ENCODE data around the gene DDX23.
A peak's percentile ranks its signal among the peaks of the same experiment; 100 is the strongest.
"Not testable (repeated sequence)": the region's sequence is repeated elsewhere in the genome, so short reads cannot be mapped to it uniquely, and the experiment has no call there.

Gene DDX23

DNA sequence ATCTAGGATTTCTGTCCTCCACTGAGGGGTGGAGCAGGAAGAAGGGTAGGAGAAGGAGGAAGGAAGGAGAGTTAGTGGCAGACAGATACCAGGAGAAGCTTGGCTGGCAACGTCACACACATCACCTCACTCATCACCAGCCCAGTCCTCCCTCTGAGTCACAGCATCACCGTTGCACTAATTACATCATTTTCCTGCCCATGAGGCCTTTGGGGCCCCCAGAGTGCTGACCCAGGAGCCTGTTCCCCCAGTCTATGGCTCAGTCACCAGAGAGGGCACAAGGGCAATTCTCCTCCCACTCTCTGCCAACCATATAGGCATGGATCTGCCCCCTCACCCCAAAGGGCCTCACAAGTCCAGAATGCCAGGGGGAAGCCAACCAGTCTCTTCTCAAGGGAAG, 9.1 kb upstream of the DDX23 start:
- DNase-seq, result no peak

DNA sequence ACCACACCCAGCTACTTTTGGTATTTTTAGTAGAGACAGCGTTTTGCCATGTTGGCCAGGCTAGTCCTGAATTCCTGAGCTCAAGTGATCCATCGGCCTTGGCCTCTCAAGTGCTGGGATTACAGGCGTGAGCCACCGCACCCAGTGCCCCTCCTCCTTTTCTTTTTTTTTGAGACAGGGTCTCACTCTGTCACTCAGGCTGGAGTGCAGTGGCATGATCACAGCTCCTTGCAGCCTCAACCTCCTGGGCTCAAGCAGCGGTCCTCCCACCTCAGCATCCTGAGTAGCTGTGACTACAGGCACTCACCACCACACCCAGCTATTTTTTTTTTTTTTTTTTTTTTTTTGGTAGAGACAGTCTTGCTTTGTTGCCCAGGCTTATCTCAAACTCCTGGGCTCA, 8.3 kb upstream of the DDX23 start:
- not testable (repeated sequence) for DNase-seq

DNA sequence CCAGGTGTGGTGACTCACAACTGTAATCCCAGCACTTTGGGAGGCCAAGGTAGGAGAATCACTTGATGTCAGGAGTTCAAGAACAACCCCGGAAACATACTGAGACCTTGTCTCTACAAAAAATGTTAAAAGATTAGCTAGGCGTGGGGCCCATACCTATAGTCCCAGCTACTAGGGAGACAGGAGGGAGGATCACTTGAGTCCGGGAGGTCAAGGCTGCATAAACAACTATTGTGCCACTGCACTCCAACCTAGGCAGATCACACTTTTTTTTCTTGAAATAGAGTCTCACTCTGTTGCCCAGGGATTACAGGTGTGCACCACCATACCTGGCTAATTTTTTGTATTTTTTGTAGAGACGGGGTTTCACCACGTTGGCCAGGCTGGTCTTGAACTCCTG, 7.6 kb upstream of the DDX23 start:
- no peak for DNase-seq

DNA sequence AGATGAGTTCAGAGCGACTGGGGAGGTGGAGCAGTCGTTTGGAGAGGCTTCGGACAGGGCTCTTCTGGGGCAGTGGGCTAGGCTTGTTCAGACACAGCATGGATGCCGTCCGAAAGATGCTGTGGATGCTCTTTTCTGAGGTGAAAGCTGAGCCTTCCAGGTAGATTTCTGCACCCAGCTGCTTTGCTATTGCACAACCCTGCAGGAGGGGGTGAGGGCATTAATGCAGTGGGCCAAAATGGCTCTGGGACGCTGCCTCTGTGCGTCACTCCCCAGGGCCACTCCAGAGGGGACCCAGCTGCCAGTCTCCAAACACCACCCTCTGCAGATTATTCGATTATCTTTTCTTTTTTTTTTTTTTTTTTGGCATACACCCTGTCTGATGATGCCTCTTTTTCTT, 6.1 kb upstream of the DDX23 start:
- DNase-seq, result no peak

DNA sequence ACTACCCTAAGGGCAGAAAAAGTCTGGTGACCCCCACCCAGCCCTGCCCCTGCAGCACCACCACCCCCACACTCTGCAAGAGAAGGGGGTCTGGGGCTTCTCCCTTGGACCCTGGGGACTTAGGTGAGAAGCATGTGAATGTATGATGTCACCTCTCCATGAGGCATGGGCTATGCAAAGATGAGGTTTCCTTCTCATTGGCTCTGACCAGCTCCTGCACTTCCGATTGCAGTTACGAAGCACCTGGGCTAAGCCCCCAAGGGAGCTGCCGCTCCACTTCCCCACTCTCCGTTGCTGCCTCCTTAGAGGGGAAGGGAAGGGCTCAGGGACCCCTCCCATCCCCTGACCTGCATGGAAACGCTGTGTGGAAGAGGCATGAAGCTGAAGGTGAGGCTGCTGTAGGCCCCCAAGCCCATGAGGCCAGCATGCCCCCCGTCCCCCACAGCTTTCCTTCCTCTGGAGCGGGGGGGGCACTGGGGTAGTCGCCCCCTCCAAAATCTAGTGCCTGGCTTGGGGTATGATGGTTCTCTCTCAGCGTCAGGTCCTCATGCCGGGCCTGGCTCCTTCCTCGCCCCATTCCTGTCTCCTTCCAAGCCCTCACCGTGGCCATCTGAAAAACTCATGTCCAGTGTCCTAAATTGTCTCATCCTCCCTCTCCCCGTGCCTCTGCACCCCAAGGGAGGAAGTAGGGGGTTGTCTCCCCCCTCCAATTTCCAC, 5.5 kb upstream of the DDX23 start:
- no peak for DNase-seq

DNA sequence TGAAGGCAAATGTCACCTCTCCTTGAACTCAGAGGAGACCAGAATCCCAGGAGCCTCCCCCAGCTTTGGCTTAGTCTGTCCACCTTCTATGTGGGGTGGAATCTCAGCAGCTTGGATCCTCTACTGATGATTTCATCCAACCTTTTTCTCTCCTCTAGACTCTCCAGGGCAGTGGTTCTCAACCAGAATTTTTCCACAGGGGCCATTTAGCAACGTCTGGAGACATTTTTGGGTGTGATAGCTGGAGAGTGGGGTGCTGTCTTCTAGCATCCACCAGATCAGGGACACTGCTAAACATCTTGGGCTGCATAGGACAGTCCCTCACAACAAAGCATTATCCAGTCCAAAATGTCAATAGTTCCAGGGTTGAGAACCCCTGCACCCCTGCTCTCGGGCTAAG, 4.4 kb upstream of the DDX23 start:
- DNase-seq, result no peak

DNA sequence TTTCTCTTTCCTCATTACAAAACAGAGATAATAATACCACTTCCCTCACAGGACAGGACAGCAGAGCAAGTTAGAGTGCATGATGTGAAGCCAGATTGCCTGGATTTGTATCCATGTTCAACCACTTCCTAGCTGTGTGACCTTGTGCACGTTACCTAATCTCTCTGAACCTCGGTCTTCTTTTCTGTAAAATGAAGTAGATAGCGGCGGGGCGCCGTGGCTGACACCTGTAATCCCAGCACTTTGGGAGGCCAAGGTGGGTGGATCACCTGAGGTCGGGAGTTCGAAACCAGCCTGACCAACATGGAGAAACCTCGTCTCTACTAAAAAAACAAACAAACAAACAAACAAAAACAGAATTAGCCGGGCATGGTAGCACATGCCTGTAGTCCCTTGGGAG, 3.0 kb upstream of the DDX23 start:
- DNase-seq, result not testable (repeated sequence)

DNA sequence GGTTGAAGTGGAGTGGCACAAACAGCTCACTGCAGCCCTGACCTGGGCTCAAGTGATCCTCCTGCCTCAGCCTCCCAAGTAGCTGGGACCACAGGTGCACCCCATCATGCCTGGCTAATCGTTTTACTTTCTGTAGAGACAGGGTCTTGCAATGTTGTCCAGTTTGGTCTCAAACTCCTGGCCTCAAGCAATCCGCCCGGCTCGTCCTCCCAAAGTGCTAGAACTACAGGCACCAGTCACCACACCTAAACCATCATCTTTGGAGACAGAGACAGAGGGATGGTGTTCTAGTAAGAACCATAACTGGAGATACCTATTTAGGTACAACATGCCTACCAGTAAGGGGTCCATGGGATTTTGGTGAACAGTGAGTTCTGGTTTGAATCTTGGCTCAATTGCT, 2.5 kb upstream of the DDX23 start:
- DNase-seq, result no peak

DNA sequence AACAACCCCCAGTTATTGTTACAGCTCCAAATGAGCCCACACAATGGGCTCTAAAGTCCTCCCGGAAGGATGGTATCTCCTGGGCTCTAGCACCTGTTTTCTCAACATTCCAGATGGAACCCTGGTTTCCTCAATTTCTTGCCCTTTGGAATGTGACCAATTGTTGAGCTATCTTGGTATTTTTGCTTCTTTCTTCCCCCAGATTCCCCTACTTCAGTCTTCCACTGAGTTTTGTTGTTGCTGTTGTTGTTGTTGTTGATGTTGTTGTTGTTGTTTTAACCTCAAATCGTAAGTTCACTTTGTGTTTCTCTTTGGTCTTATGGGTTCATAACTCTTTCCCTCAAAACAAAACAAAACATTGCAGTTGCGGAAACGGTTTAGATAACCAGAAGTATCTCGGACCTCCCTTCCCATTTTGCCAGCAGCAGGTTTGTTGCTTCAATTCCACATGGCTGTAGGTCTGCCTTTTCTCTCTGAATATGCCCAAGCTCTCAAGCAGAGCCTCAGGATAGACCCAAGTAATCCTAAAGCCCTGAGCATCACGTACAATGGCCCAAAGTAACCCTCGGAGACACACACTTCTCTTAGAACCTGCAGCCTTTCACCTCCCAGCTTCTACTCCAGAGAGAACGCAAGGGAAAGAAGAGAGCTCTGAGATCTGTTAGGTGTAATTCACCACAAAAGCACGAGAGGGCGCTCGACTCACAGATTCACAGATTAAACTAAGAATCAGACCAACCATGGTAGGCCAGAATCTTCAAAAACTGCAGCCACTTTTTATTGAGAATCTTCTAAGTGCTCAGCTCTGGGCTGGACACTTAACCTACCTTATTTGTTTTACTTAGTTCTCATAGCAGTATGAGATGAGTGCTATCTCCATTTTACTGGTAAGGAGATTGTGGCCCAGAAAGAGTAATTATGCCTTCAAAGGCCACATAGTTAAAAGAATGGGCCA, 1.0 kb upstream of the DDX23 start:
- DNase-seq, result peak; percentile 88

DNA sequence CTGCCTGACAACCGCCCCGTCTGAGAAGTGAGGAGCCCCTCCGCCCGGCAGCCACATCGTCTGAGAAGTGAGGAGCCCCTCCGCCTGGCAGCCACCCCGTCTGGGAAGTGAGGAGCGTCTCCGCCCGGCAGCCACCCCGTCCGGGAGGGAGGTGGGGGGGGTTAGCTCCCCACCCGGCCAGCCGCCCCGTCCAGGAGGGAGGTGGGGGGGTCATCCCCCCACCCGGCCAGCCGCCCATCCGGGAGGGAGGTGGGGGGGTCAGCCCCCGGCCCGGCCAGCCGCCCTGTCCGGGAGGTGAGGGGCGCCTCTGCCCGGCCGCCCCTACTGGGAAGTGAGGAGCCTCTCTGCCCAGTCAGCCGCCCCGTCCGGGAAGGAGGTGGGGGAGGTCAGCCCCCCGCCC, 9.9 kb downstream of the DDX23 start:
- not testable (repeated sequence) for DNase-seq

DNA sequence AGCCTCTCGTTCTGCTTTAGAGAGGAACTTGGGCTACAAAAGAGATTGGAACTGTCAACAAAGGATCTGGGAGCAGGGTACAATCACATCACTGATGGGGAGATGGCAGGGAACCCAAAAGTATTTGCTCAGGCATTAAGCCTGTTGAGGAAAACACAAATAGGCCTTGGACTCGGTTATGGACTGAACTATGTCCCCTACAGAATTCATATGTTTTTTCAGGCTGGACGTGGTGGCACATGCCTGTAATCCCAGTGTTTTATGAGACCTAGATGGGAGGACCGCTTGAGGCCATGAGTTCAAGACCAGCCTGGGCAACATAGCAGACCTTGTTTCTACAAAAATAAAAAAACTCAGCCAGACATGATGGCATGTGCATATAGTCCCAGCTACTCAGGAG, 13.9 kb downstream of the DDX23 start:
- no peak for DNase-seq

DNA sequence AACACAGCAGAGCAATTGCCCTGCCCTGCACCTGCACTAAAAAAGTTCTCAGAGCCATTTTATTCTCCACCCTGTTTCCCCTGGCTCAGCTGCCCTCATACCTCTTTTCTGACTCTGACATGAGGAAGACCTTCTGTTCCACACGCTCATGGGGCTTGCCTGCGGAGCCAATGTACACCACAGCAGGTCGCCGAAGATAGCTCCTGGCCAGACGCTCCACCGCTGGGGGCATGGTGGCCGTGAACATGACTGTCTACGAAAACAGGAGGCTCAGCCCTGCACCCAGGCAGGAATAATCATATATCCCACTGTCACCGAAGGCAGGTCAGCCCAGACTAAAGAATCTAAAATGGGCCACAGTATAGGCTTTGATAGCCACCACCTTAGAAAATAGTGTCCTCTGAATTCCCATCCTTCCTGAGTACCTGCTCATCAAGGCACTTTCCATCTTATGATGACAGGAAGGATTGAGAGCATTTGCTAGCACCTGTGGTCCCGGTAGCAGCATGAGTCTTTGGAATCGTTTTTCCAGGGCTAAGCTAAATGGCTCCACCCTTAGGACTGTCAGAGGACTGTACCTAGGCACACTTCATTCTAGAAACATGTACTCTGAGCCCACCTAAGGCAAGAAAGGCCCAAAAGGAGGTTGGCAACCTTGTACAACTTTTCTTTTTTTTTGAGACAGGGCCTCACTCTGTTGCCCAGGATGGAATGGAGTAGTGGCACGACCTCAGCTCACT, 19.5 kb downstream of the DDX23 start:
- no peak for DNase-seq

DNA sequence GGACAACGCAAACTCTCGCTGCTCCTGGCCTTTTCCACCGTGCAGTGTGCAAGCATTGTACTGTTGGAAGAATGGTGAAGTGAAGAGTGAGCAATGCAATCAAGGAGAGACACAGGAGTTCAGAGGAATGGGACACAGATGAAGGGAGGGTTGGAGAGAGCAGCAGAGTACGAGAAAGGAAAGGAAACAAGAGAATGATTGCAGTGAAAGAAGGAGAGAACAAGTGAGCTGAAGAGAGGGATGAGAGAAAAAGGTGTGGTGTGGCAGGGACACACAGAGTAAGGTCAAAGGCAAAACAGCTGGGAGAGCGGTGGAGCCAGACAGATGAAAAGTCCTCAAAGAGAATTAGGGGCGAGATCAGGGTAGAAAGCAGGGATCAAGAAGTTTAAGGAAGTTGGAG, 20.7 kb downstream of the DDX23 start:
- DNase-seq, result no peak

DNA sequence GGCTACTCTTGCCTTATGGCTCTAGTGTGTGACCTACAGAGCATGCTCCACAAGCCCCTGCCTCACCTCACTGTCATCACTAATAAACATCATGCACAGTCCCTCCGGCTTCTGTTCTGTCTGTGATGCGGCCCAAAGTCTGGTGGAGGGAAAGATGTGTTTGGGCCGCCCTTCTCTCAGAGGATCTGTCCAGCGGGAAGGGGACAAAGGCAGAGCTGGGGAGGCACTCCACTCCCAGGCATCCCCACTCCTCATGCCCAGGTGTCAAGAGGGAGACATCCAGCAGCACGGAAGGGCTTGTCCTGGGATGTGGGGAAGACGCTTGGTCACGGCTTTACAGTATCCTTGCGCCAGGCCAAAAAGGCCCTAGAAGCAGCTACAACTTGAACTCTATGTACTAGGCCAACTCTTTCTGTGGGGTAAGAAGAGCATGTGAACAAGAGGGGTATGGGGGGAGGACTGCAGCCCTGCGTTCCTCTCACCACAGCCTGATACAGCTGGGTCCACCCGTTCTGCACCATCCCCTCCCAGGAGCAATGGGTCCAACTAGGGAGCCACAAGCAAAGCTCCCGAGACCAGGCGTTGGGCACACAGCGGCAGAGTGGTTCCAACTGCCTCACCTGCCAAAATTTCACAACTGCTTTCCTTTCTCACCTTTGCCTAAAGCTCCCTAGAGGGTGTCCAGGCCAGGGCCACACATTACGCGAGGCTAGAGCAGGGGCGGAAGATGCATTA, 23.0 kb downstream of the DDX23 start:
- no peak for DNase-seq

DNA sequence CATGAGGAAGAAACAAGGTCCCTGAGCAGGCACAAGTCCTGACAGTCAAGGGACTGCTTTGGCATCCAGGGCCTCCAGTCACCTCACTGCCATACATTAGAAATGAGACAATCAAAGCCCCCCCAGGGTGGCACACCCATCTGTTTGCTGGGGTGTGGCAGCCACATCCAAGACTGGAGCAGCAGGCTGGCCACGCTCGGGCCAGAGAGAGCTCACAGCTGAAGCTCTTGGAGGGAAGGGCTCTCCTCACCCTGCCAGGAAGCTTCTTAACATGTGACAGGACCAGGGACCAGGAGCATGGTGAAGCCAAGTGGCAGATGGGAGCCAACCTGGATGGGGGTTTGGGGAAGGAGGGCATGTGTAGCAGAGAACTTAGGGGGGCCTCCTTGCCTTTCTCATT, 23.7 kb downstream of the DDX23 start:
- DNase-seq, result no peak

DNA sequence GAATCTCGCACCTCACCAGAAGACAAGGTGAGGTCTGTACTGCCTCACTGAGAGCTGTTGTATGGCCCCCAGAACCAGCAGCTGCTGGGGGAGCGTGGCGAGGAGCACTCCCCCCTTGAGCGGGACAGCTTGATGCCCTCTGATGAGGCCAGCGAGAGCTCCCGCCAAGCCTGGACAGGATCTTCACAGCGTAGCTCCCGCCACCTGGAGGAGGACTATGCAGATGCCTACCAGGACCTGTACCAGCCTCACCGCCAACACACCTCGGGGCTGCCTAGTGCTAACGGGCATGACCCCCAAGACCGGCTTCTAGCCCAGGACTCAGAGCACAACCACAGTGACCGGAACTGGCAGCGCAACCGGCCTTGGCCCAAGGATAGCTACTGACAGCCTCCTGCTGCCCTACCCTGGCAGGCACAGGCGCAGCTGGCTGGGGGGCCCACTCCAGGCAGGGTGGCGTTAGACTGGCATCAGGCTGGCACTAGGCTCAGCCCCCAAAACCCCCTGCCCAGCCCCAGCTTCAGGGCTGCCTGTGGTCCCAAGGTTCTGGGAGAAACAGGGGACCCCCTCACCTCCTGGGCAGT, 24.4 kb downstream of the DDX23 start:
- no peak for DNase-seq

DNA sequence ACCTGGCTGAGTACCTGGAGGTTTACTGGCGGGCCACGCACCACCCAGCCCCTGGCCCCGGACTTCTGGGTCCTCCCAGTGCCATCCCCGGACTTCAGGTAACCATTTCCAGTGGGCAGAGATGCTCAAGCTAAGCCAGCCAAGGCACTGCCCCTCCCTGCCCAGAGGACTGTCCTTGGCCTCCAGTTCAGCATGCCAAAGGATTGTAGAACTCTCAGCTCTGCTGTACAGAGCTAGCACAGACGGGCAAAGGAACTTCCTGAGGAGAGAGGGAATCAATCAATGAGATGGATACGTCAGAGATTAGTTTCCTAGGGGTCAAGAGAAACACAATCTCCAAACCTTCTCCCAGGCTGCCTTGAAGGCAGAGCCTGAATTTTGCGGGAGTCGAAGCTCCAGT, 24.9 kb downstream of the DDX23 start:
- no peak for DNase-seq

DNA sequence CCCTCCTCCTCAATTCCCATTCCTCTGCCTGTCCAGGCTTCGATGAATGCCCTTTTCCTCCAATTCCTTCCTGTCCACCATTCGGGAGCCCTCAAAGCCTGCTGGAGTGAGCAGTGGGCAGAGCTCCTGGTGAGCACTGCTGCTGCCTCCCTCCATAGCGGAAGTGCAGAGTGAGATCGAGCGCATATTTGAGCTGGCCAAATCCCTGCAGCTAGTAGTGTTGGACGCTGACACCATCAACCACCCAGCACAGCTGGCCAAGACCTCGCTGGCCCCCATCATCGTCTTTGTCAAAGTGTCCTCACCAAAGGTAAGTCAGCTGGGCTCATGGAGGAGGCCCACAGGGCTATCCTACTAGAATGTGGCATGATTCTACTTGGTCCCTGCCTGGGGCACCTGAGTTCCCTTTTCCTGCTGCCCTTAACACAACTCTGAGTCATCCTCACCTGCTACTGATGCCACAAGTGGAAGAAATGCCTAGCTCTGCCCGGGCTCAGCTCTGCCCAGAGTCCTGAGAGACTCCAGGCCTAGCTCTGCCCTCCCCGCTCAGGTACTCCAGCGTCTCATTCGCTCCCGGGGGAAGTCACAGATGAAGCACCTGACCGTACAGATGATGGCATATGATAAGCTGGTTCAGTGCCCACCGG, 25.6 kb downstream of the DDX23 start:
- no peak for DNase-seq

DNA sequence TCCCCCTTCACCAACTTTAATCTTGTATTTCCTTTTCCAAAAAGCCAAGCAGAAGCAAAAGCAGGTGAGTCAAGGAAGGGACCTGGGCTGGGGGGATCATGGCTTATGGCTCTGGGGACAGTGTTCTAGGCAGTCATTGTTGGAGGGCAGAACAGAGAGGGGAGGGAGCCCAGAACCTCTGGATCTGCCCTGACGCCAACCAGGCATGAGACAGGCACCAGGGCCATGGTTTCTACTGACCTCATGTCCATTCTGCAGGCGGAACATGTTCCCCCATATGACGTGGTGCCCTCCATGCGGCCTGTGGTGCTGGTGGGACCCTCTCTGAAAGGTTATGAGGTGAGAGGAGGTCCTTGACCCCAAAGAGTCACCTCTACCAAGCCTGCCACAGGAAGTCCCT, 27.1 kb downstream of the DDX23 start:
- DNase-seq, result no peak

DNA sequence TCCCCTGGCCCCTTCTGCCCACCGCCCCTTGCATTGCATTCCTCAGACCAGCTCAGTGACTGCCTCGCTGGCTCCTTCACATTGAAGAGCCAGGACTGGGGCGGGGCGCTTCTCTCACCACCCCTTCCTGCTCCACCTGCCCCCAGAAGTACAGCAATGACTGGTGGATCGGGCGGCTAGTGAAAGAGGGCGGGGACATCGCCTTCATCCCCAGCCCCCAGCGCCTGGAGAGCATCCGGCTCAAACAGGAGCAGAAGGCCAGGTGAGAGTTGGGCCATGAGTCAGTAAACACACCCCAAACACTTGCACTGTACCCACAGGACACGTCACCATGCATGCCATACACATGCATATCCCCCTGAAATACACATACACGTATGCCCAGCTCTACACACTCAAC, 27.9 kb downstream of the DDX23 start:
- no peak for DNase-seq

DNA sequence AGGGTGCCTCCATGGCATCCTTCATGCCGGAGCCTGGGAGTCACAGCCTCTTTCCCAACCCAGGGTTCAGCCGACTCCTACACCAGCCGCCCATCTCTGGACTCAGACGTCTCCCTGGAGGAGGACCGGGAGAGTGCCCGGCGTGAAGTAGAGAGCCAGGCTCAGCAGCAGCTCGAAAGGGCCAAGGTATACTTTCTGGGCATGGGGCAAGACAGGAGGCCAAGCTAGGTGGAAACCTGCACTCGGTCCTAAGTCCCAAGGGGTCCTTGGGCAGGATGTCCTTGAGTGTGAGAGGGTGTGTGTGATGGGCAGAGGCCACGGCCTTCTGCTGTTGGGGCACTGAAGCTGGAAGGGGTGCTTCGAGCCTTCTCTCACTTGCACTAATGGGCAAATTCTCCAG, 28.7 kb downstream of the DDX23 start:
- DNase-seq, result no peak

DNA sequence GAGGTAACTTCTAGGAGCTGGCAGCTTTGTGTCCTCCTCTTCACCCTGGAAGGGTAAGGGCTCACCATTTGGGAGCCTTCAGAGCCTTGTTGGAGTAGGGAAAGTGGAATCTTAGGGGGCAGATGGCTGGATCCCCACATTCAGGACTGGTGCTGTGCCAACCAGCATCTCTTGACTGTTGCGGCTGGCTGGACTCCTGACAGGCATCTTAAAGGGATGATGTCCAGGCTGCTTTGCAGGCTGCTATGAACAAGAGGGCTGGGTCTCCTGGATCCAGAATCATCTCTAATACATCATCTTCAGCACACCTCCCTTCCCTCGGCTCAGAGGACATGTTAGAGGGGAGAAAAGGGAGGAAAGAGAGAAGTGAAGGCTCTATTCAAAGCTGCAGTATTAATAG, 29.3 kb downstream of the DDX23 start:
- DNase-seq, result no peak

Data from activated T-cell treated with anti-CD3 and anti-CD28 coated beads for 4 hours (primary cell).